ENCODE measurements around the gene BUD13. TPM values are rescaled to one million over a fixed set of nuclear protein-coding genes. Genes with fewer than 3 reads are reported as not detected.

The BUD13 gene
- total and polyA plus RNA-seq, 9 of the 15 experiments (the other 6 are each of a cell fraction or from before 2014, with no cell fraction given) = 9.5 to 34.1 (median 27.1) TPM

- Histone ChIP-seq H3K9me1 (ENCODE audit: control insufficient read depth, insufficient read depth, low read length) (no peaks in the 10 kb centered on the region), H3K9ac (ENCODE audit: insufficient read depth in 1 of 2, low read depth in 2 of 2, low read length in 2 of 2) (no peak overlapping the region), H3K27me3 (ENCODE audit: control insufficient read depth in 2 of 2, insufficient read depth in 2 of 2, low read length in 2 of 2) (peaks cover 14 to 72% of the 10 kb centered on the region in 2 experiments; a peak in 3 of 5 replicates), H3K4me1 (replicated peaks in 1 of 2; ENCODE audit: control insufficient read depth in 2 of 2, insufficient read depth in 2 of 2, low read length in 2 of 2) (peaks cover 0 to 3% of the 10 kb centered on the region in 2 experiments; a peak in 1 of 5 replicates), H3K9me3 (replicated peaks; ENCODE audit: control insufficient read depth, insufficient read depth, low read depth, low read length) (no peaks in the 10 kb centered on the region), H4K20me1 (replicated peaks; ENCODE audit: control insufficient read depth, insufficient read depth, low read length) (peaks cover 9% of the 10 kb centered on the region; the same call in 1 of the 2 replicates), H3K36me3 (ENCODE audit: control insufficient read depth, insufficient read depth, low read length) (no peaks in the 10 kb centered on the region), H3K79me2 (ENCODE audit: control insufficient read depth, insufficient read depth, low read length) (no peaks in the 10 kb centered on the region), H3K4me3 (no peak overlapping the region), H2AFZ (ENCODE audit: low read depth, low read length) (no peak overlapping the region), H3K4me2 (ENCODE audit: insufficient read depth, low read length) (no peak overlapping the region), H3K27ac (ENCODE audit: extremely low read depth, low read depth, low read length) (no peak overlapping the region)
- in situ Hi-C loops (cut with MboI) (no loop called here), intact Hi-C loops (cut with micrococcal nuclease) (no loop called here)
- WGBS (ENCODE audit: insufficient coverage, low coverage, missing lambda C conversion rate) = 1% methylated on average over 13 of the region's 19 CpGs
- ATAC-seq (no peak), DNase-seq (ENCODE audit: extremely low read depth in 1 of 4, low spot score in 3 of 4) (no peak), FAIRE-seq (no peak)
- CTCF ChIA-PET (ENCODE audit: low intra/inter-chr PET ratio) = no interaction called here
- TF ChIP-seq ZNF316 (IDR thresholded peaks at IDR 0.05) = peak; percentile 16; the same call in 1 of the 2 replicates
- TF ChIP-seq, protein P1, sequence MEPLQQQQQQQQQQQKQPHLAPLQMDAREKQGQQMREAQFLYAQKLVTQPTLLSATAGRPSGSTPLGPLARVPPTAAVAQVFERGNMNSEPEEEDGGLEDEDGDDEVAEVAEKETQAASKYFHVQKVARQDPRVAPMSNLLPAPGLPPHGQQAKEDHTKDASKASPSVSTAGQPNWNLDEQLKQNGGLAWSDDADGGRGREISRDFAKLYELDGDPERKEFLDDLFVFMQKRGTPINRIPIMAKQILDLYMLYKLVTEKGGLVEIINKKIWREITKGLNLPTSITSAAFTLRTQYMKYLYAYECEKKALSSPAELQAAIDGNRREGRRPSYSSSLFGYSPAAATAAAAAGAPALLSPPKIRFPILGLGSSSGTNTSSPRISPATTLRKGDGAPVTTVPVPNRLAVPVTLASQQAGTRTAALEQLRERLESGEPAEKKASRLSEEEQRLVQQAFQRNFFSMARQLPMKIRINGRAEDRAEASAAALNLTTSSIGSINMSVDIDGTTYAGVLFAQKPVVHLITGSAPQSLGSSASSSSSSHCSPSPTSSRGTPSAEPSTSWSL (CRISPR knock-in tag; IDR thresholded peaks at IDR 0.05; ENCODE audit: borderline replicate concordance) = no peak
- POLR2A ChIA-PET = interaction anchor here (0.6 kb wide), 1 partner anchor 14 kb away, joined by 5 read pairs; no protein-coding TSS in a partner anchor
- BruUV-seq (replicated peaks) = no TSS peak
These were observed 47.2 kb downstream of the BUD13 start for GRCh38 chr11:116725434-116726221.

DNA sequence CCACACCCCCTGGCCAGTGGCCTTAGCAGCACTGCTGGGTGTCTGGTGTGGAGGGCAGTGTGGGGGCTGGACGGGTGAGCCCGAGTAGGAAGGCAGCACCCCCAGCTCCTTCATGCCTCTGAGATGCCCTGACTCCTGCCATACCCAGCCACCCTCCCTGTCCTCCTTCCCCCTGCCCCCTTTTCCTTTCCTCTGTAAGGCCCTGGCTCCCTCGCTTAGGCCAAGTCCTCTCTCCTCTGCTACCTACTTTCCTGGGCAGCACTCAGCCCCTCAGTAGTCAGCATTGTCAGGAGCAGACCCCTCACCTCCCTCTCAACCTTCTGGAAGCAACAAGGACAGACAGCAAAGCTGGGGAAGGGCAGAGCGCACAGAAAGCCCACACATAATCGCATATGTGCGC is 48.0 kb downstream of the BUD13 start:
- Histone ChIP-seq H3K27me3 (ENCODE audit: control insufficient read depth in 2 of 2, insufficient read depth in 2 of 2, low read length in 2 of 2) (peaks cover 16 to 72% of the 10 kb centered on the region in 2 experiments; a peak in 4 of 5 replicates), H4K20me1 (replicated peaks; ENCODE audit: control insufficient read depth, insufficient read depth, low read length) (peaks cover 9% of the 10 kb centered on the region; the same call in 1 of the 2 replicates), H3K9me1 (ENCODE audit: control insufficient read depth, insufficient read depth, low read length) (no peaks in the 10 kb centered on the region), H3K4me1 (replicated peaks in 1 of 2; ENCODE audit: control insufficient read depth in 2 of 2, insufficient read depth in 2 of 2, low read length in 2 of 2) (peaks cover 0 to 3% of the 10 kb centered on the region in 2 experiments; a peak in 1 of 5 replicates), H2AFZ (ENCODE audit: low read depth, low read length) (no peak overlapping the region), H3K4me2 (ENCODE audit: insufficient read depth, low read length) (no peak overlapping the region), H3K36me3 (ENCODE audit: control insufficient read depth, insufficient read depth, low read length) (no peaks in the 10 kb centered on the region), H3K4me3 (no peak overlapping the region), H3K27ac (ENCODE audit: extremely low read depth, low read depth, low read length) (no peak overlapping the region), H3K79me2 (ENCODE audit: control insufficient read depth, insufficient read depth, low read length) (no peaks in the 10 kb centered on the region), H3K9me3 (replicated peaks; ENCODE audit: control insufficient read depth, insufficient read depth, low read depth, low read length) (no peaks in the 10 kb centered on the region), H3K9ac (ENCODE audit: insufficient read depth in 1 of 2, low read depth in 2 of 2, low read length in 2 of 2) (no peak overlapping the region)
- 0% methylated on average over 5 of the region's 6 CpGs for WGBS (ENCODE audit: insufficient coverage, low coverage, missing lambda C conversion rate)
- ChIA-PET CTCF (ENCODE audit: low intra/inter-chr PET ratio) (no interaction called here), POLR2A (no interaction called here)
- in situ Hi-C loops (cut with MboI) (no loop called here), intact Hi-C loops (cut with micrococcal nuclease) (no loop called here)
- BruUV-seq (replicated peaks) = no TSS peak
- DNase-seq (ENCODE audit: extremely low read depth in 1 of 4, low spot score in 3 of 4) (no peak), ATAC-seq (no peak), FAIRE-seq (no peak)
- TF ChIP-seq CAMTA2 (CRISPR knock-in tag; conservative IDR thresholded peaks at IDR 0.05) (no peak), E2F1 (CRISPR knock-in tag; IDR thresholded peaks at IDR 0.05) (no peak), NEUROD1 (IDR thresholded peaks at IDR 0.05; ENCODE audit: borderline replicate concordance, low read depth, low read length, partially characterized antibody) (no peak), ZNF764 (CRISPR knock-in tag; IDR thresholded peaks at IDR 0.05; ENCODE audit: low read depth) (no peak), TARDBP (IDR thresholded peaks at IDR 0.05) (no peak), RBM34 (IDR thresholded peaks at IDR 0.05; ENCODE audit: borderline replicate concordance, insufficient read depth, low read length) (no peak)
- TF ChIP-seq, protein P2, sequence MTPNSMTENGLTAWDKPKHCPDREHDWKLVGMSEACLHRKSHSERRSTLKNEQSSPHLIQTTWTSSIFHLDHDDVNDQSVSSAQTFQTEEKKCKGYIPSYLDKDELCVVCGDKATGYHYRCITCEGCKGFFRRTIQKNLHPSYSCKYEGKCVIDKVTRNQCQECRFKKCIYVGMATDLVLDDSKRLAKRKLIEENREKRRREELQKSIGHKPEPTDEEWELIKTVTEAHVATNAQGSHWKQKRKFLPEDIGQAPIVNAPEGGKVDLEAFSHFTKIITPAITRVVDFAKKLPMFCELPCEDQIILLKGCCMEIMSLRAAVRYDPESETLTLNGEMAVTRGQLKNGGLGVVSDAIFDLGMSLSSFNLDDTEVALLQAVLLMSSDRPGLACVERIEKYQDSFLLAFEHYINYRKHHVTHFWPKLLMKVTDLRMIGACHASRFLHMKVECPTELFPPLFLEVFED (CRISPR knock-in tag; conservative IDR thresholded peaks at IDR 0.05) = no peak
